DND-41 (cell line): ENCODE measurements around the gene NHEJ1.

Experiments used
- CTCF ChIP-seq: IDR thresholded peaks from 2 replicates; pipeline ENCODE4 v1.5.1; 2012; ENCODE audit warnings: borderline replicate concordance, low read length, moderate library complexity, mild to moderate bottlenecking; ENCODE audit not compliant: poor library complexity, severe bottlenecking; ENCODE audit errors: extremely low read depth
- EZH2 ChIP-seq: IDR thresholded peaks from 3 replicates; pipeline ENCODE4 v1.6.1; 2012; ENCODE audit warnings: borderline replicate concordance, low read depth, mild to moderate bottlenecking, moderate library complexity, low read length, inconsistent platforms; ENCODE audit not compliant: severe bottlenecking

- TF ChIP-seq CTCF, result no peak
- TF ChIP-seq EZH2, result no peak
These were observed 122.7 kb downstream of the NHEJ1 start for GRCh38 chr2:219037783-219038499.
